Left renal pelvis (tissue), 4 donors: Measurements from ENCODE around the gene THAP7. TPM values are rescaled to one million over a fixed set of nuclear protein-coding genes. Genes with fewer than 3 reads are reported as not detected.
"Not testable (repeated sequence)": the region's sequence is repeated elsewhere in the genome, so short reads cannot be mapped to it uniquely, and the experiment has no call there.

Experiments used
- DNase-seq, 4 donors: peaks; one replicate each; pipeline ENCODE4 v3.0.0-alpha.2; 2013; ENCODE audit warnings: low read depth in 4 of 4, low spot score in 3 of 4
- polyA plus RNA-seq, 4 donors: library from polyadenylated mRNA; unstranded; fragments of 120-200 nt; gene quantifications; one replicate each; pipeline ENCODE4 v1.2.1, GENCODE V29; 2013; ENCODE audit not compliant: insufficient read length in 4 of 4

Gene THAP7
- polyA plus RNA-seq, 4 donors: 15.4 to 26.2 (median 21.2) TPM

GRCh38 chr22:20980938-20981722 is 20.8 kb downstream of the THAP7 start:
- no peak for DNase-seq

GRCh38 chr22:20980523-20980922 is 21.4 kb downstream of the THAP7 start:
- DNase-seq: no peak

GRCh38 chr22:20979940-20980453 is 21.9 kb downstream of the THAP7 start:
- no peak for DNase-seq

- DNase-seq: peak in 3 of 4 donors; percentile 48 to 69 (median 59)
Measured at GRCh38 chr22:20979243-20979809, 22.6 kb downstream of the THAP7 start.

GRCh38 chr22:20978419-20978818 is 23.5 kb downstream of the THAP7 start:
- DNase-seq: no peak

- no peak for DNase-seq
Measured at GRCh38 chr22:20977516-20978170, 24.3 kb downstream of the THAP7 start.

GRCh38 chr22:20977019-20977418 is 24.9 kb downstream of the THAP7 start:
- DNase-seq: no peak

GRCh38 chr22:20976291-20976877 is 25.5 kb downstream of the THAP7 start:
- no peak for DNase-seq

GRCh38 chr22:20975541-20976290 is 26.2 kb downstream of the THAP7 start:
- DNase-seq: no peak

- no peak for DNase-seq
Measured at GRCh38 chr22:20974336-20974955, 27.5 kb downstream of the THAP7 start.

GRCh38 chr22:20973634-20974286 is 28.2 kb downstream of the THAP7 start:
- DNase-seq: no peak

- no peak for DNase-seq
Measured at GRCh38 chr22:20972933-20973577, 28.9 kb downstream of the THAP7 start.

- not testable (repeated sequence) for DNase-seq
Measured at GRCh38 chr22:20972014-20972694, 29.8 kb downstream of the THAP7 start.

GRCh38 chr22:20970939-20971657 is 30.8 kb downstream of the THAP7 start:
- DNase-seq: no peak

- no peak for DNase-seq
Measured at GRCh38 chr22:20968281-20968977, 33.5 kb downstream of the THAP7 start.

- no peak for DNase-seq
Measured at GRCh38 chr22:20967697-20968211, 34.2 kb downstream of the THAP7 start.
